GM21526 (cell line): ENCODE measurements around the gene ADTRP.

Experiments used
- ATAC-seq: cut with Tn5 transposase; IDR thresholded peaks from one replicate; pipeline ENCODE4 v1.9.1; 2021; ENCODE audit warnings: moderate library complexity; ENCODE audit not compliant: unreplicated experiment, low FRiP score

The ADTRP gene, protein sequence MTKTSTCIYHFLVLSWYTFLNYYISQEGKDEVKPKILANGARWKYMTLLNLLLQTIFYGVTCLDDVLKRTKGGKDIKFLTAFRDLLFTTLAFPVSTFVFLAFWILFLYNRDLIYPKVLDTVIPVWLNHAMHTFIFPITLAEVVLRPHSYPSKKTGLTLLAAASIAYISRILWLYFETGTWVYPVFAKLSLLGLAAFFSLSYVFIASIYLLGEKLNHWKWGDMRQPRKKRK

DNA sequence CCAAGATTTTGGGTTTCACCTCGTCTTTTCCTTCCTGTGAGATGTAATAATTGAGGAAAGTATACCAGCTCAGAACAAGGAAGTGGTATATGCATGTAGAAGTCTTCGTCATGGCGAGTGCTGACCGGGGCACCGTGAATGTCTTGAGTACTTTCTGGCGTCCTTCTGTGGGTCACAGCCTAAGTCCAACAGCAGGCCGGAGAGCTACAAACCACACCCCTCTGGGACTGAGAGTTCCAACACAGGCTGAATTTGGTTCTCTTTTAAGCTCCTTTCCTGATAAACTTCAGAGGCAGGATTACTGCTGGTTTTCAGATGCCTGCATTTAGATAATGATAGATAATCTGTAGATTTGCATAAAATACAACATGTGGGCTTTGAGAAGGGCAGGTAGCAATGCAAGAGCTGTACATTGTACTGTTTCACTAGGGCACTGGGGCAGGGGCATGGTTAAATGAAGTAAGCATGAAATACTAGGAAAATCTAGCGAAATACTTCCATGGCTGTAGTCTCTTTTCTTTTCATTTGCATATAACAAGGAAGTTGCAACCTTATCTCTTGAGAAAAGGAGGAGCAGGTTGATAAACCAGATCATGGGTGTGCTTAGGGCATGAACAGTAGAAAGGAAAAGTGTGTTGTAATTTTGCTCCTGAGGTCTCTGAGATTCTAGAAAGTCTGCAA lies at the start of gene ADTRP:
ADTRP (minus strand) TSS at position 156 of the 681 bp plus-strand sequence; CDS start at position 112, 44 bp downstream.
- no peak for ATAC-seq

DNA sequence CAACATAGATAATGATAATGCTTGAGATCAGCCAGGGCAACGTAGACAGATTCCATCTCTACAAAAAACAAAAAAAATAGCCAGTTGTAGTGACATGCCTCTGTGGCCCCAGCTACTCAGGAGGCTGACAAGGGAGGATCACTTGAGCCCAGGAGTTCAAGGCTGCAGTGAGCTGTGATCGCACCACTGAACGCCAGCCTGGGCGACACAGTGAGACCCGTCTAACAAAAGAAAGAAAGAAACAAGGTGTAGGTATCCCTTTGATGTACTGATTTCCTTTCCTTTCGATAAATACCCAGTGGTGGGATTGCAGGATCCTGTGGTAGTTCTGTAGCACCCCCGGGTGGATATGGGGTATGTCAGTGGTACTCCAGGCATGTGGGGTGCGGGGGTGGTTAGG lies 48.2 kb upstream of the ADTRP start:
- ATAC-seq: no peak

DNA sequence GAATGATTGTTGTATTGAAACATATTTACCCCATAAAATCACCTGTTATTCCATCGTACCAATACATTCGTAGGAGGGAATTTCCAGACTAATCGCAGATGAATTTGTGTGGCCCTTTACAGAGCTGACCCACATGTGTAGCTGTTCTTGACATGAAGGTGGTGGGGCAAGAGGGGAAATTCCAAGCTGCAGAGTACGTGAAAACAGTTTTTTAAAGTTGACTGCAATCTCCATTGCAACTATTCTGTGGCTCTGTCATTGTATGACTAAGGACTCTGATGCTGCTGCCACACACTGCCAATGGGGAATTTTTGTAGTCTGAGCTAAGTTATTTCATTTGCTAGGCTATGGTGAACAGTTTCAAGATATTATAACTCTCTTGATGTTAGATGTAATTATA lies 46.4 kb upstream of the ADTRP start:
- ATAC-seq: no peak

DNA sequence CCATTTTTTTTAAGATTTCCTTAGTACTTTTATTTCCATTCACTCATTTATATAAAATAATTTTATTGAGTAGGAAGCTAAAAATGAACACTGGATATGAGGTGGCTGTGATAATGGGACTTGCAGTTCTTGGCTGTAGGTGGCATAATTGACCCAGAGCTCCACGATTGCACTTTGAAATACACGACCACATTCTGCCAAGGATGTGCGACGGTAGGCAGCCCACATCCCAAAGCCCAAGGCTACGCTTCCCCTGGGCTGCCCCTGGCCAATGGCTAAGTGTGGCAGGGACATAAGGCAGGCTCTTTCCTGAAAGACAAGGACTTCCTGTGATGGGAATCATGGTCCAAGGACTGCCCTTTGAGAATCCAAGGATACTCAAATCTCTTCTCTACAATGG lies 43.7 kb upstream of the ADTRP start:
- ATAC-seq: no peak

DNA sequence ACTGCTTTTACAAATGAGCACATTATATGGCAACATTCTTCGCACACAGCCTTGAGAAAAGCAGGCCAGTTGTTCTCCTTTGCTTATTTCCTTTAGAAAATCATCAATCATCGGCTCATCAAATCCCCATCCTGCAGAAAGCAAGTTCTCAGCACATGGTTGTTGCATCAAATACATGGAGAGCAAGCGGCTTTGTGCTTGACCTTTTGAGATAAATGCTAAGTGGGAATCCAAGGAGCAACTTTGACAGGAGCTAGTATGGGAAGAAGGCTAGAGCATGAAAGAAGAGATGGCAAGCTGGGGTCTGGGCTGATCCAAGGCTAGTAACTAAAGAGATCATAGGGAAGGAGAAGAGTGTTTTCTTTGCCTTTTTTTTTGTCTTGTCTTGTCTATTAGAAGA lies 43.2 kb upstream of the ADTRP start:
- no peak for ATAC-seq

DNA sequence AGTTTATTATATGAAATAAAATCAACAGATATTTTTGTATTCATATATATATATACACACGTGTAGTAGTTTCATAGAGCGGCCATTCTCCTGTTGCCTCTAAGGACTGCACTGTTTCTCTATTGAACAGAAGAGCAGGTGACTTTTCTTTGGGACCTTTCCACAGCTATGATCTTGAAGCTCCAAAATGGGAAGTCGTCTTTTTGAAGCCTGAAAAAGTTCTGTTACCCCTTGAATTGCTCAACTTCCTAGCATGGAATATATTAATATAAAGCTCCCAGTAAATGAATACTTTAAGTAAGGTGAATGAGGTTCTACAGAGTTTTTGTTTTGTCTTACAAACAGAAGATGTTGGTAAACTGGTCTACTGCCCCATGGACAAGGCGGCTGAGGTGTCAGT lies 42.2 kb upstream of the ADTRP start:
- no peak for ATAC-seq

DNA sequence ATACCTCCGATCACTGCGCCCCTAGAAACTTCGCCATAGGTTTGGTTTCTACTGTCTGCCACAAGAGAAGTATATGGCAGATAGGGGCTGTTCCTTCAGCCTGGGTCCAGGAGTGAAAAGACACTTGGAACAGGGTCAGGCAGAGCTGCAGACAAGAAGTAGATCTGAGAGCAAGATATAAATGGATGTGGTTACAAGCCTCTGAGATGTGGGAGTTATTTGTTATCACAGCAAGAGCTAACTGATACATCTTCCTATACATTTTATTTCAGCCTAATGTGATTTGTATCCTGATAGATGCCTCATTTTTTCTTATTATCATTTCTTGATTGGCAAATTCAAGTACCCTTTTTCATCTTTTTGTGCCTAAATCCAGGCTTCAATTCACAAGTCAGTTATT lies 40.9 kb upstream of the ADTRP start:
- no peak for ATAC-seq

DNA sequence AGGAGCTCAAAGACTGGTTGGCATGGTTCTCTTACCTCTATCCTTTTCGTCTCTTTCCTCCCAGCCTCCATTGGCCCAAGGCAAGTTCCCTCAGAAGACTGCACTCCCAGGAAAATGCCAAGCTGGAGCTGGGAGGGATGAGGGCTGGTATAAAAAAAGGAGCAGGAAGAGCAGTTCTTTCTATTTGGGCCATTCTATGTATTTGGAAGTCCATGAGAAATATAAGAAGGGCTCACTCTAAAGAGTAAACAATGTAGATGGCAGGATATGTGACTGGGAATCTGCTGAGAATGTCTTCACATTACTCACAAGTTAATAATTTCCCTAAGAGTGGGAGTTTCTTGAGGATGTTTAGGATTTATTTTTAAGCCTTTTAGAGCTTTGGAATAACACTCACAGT lies 36.6 kb upstream of the ADTRP start:
- no peak for ATAC-seq

DNA sequence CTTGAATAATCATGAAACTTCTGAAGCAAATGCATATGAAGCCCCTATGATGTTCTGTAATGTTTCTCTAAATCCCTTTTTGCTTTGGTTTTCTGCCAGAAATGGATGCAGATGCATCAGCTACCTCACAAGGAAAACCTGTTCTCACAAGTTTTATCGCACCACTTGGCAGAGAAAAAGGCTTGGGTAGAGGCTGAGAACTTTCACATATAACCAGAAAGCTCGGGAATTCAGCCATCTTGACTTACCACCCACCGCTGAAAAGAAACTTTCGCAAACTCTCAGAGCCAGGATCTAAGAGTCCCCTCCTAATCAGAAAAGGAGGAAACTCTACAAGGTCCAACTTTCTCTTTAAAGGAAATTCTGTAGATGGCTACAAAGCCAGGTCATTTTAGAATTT lies 36.2 kb upstream of the ADTRP start:
- no peak for ATAC-seq

DNA sequence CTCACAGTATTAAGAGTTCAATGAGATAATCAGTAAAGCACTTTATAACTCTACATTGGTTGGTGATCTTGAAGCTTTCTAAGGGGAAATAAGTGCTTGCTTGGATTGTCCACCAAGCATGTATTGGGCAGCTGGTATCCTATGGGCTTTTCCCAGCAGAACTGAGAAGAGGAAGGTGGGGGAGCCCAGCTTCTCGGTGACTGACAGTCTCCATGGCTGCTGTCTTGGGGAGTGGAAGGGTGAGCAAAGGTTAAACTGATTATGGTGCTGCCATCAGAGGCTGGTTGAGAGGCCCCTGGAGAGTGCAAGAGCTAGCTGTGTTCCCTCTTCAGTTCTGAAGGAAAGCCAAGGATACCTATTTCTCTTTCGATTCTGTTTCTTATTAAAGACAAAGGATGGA lies 35.5 kb upstream of the ADTRP start:
- ATAC-seq: no peak

DNA sequence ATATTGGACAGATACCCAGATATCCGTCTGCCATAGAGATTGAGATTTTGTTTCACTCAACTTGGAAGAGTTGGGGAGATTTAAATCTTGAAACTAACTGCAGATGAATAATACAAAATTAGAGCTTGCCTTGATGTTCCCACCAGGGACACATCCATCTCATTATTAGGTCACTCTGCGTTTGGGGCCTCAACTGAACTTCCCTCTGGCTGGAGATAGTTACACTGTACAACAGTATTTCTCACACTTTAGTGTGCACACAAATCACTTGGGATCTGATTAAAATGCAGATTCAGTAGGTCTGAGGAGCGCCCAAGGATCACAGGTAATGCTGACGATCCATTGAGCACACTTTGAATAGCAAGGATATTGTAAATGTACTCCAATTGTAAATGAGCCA lies 35.0 kb upstream of the ADTRP start:
- ATAC-seq: no peak

DNA sequence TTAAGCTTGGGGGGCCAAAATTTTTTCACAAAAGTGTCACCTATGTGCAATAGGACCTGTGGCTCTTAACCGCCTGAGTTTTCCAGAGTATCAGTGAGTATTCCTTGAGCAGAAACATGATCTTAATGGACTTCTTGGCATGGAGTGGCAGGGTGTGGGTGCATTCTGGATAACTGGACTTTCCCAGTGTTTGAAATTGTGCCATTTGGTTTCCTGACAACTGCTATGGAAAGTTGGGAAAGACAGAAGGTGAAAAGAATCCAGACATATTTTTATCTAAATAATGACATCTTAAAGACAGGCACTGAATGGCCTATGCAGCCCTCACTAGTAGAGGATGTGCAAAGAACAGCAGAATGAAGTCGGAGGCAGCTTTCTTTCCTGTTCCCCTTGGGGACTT lies 34.3 kb upstream of the ADTRP start:
- no peak for ATAC-seq

DNA sequence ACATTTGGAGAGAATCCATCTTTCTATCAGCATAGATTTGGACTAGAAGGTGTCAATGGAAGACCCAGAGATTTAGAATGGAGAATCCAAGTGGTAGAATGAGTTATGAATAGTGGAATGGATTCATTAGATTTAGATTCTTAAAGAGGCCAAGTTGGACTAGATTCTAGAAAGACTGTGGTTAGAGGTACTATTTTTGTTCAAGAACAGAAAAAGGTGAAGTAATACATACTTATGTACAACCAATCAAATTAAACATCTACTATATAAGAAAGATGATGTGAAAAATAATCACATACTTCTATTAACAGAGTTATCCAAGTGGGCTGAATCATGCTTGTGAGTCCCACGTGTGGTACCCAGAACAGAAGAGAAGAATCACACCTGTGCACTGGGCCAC lies 33.8 kb upstream of the ADTRP start:
- ATAC-seq: no peak

DNA sequence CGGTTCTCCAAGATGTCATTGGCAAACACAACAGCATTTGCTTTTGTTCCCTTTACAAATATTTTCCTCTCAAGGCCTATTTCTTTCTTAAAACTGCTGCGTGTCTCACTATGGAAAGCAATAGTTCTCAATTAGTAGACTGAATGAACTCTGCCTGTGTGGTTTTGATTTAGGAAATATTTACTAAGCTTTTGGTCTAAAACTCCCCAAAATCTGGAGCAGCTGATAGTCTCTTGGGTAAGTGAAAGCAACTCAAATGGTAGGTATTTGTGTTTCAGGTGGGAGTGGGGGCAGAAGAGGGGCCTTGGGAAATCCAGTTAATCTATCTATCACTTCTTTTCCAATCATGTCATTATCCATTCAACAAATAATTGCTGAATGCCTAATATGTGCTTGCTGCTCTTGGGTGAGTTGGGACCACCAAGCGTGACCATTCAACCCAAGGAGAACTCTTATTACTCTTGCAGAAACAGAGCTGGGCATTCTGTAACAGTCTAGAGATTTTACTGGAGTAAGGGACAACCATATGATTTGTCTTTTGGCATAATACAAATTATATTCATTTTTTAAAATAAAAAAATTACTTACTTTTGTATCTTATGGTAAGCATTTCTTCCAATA lies 33.2 kb upstream of the ADTRP start:
- no peak for ATAC-seq

DNA sequence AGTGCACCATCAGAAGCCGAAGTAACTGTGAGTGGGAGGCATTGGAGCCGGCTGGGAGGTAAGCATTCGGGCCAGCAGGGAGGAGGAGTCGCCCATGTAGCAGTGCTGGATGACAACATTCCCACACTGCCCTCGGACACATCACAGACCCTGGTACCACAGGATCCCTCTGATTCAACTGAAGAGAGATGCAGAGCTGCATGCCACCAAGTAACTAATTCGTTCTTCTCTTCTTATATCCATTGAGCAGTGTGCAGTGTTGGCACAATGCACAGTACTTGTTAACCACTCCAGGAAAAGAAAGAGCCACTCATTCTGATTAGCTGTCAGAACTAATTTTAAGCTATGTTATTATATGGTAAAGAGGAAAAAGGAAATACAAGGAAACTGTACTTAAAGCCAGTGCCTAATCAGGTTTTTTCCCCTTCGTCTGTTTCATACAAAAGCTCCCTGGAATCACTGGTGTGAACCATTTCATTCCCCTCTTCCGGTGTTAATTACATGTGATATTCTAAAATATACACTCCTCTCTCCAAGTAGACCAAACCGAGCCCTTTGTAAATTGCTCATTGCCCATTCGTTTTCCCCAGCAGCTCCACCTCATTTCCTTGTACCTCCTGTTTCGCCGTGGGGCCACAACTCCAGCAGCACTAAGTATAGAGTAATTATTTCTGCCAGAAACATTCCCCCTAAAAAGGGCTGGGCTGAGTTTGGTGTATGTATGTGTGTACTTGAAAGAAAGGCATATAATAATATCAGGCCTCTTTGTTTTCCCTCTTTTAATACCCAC lies 32.4 kb upstream of the ADTRP start:
- no peak for ATAC-seq

DNA sequence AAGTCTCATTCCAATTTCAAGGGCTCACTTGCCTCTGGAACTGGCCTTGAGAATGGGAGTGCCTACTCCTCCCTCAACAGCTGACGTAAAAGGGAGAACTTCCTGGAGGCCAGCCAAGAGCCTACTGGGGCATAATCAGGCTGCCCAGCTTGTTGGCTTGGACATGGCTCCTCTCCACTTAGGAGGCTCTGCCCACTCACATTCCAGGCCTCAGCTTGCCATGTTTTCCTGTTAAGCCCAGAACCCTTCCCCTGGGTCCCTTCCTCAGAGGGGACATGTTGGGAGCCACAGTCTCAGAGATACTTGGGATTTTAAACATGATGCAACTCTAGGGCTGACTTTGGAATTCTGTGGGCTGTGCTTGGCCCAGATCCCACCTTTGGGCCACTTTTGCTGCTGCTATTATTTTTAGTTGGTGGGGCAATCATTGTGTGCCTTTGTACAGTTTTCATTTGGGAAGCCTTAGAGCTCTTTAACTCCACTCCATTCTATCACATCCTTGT lies 31.5 kb upstream of the ADTRP start:
- no peak for ATAC-seq

DNA sequence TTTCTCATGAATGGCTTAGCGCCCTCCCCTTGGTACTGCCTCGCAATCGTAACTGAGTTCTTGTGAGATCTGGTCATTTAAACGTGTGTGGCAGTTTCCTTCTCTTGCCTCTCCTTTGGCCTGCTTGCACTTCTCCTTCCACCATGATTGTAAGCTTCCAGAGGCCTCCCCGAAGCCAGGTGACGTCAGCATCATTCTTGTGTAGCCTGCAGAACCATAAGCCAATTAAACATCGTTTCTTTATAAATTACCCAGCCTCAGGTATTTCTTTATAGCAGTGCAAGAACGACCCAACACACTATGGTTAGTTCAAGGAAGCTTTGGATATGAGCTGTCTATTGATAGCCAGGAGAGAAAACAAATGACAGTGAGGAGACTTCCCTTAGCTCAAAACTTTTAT lies 29.5 kb upstream of the ADTRP start:
- no peak for ATAC-seq

DNA sequence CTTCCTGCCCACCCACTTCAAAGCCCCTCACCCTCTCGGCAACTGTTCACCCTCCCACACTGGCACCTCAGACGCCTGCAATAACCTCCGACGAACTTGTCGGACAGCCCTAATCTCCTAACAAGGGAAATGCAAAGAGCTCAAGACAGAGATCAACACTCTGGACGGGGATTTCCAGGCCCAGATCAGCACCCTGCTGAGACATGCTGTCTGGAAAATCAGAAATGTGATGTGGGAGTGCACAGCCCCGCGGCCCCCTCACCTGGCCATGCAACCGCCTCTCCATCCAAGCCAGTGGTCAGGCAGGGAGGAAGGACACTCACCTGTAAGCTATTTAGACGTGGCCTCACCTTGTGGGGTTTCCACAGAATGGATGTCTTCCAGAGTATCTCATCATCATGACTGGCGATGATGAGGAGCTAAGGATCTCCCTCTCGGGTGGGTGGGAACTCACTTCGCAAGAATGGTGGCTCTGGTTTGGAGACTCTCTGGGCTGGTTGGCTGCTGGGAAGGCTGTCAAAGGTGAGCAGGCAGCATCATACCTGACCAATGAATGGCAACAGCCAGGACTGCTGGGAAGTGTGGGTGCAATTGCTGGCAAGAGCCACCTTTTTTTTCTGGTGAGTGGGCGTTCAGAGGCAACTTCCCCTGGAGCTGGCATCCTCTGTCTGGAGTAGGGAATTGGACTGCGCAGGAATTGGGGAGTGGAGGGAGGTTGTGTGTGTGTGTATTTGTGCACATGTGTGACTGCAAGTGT lies 28.1 kb upstream of the ADTRP start:
- no peak for ATAC-seq

DNA sequence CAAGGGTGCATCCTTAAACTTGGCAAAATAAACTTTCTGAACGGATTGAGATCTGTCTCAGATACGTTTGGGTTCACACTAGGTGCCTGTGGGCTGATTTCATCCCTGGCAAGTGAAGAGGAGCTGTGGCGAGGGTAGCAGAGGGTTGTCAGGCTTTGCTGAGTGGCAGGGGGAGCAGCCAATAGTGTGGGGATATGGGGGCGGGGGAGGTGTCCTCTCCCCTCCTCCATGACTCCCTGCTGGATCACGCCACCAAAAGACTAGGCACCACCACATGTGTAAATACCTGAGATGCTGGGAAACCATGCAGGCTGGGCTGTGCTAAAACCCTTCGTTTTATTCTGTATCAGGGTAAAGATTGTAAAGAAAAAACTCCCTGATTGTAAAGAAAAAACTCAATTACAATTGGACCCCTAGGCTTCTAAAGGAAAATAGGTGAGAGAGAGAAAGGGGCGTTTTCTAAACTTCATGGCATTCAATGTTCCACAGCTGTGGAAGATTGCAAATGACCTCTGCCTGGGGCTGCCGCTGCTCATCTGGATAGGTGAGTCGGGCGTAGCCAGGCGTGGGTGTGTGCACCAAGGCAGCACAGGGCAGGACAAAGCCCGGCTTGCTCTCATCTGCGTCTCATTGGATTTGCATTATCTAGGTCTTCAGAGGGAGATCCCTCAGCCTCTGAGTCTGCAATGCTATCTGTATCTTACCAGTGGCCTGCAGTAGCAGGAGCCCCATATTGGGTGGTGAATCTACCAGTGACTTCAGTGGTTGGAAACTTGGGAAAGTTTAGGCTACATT lies 26.9 kb upstream of the ADTRP start:
- ATAC-seq: no peak

DNA sequence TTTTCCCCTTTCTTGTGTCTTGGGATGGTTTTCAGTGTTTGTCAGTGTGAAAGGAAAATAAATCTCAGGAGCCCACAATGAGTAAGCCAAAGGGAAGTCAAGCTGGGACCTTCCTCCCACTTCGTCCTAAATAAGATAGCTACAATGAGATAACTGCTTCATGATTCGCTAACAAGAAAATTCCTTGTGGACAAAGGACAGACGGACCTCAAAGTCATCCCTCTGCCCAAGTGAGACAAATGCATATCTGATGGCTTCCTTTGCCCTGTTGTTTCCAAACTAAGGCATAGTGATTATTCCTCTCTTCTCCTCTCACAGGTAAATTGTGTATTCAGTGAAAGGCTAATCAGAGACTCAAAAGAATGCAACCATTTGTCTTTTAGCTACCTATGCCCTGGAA lies 26.1 kb upstream of the ADTRP start:
- ATAC-seq: no peak
